ENCODE results near the gene NCAM2.
"Not testable (repeated sequence)": the region's sequence is repeated elsewhere in the genome, so short reads cannot be mapped to it uniquely, and the experiment has no call there.

NCAM2 gene

GRCh38 chr21:21341041-21341440, 342.8 kb downstream of the NCAM2 start:
- DNase-seq (ENCODE audit: low spot score), result no peak
- Mint-ChIP-seq H3K9me3 (peaks cover 13% of the 10 kb centered on the region), H3K27ac (no peak overlapping the region), H3K27me3 (ENCODE audit: low read depth) (no peaks in the 10 kb centered on the region), H3K4me1 (ENCODE audit: low read depth) (no peaks in the 10 kb centered on the region), H3K36me3 (ENCODE audit: low read depth) (no peaks in the 10 kb centered on the region), H3K4me3 (no peak overlapping the region)

GRCh38 chr21:21345296-21345695, 347.1 kb downstream of the NCAM2 start:
- H3K27ac Mint-ChIP-seq, result no peak overlapping the region
- no peak for DNase-seq (ENCODE audit: low spot score)
- H3K27me3 Mint-ChIP-seq (ENCODE audit: low read depth), result no peaks in the 10 kb centered on the region
- H3K36me3 Mint-ChIP-seq (ENCODE audit: low read depth), result no peaks in the 10 kb centered on the region
- H3K4me3 Mint-ChIP-seq, result no peak overlapping the region
- H3K9me3 Mint-ChIP-seq, result peaks cover 36% of the 10 kb centered on the region
- no peaks in the 10 kb centered on the region for H3K4me1 Mint-ChIP-seq (ENCODE audit: low read depth)

- no peak overlapping the region for H3K27ac Mint-ChIP-seq
- no peak overlapping the region for H3K4me3 Mint-ChIP-seq
- H3K27me3 Mint-ChIP-seq (ENCODE audit: low read depth), result no peaks in the 10 kb centered on the region
- H3K4me1 Mint-ChIP-seq (ENCODE audit: low read depth), result no peaks in the 10 kb centered on the region
- peaks cover 36% of the 10 kb centered on the region for H3K9me3 Mint-ChIP-seq
- H3K36me3 Mint-ChIP-seq (ENCODE audit: low read depth), result no peaks in the 10 kb centered on the region
- no peak for DNase-seq (ENCODE audit: low spot score)
Measured at GRCh38 chr21:21345872-21346271, 347.7 kb downstream of the NCAM2 start.

GRCh38 chr21:21366277-21366676, 368.1 kb downstream of the NCAM2 start:
- Mint-ChIP-seq H3K4me3 (no peak overlapping the region), H3K9me3 (peaks cover 4% of the 10 kb centered on the region), H3K36me3 (ENCODE audit: low read depth) (no peaks in the 10 kb centered on the region), H3K27me3 (ENCODE audit: low read depth) (no peaks in the 10 kb centered on the region), H3K4me1 (ENCODE audit: low read depth) (no peaks in the 10 kb centered on the region), H3K27ac (no peak overlapping the region)
- no peak for DNase-seq (ENCODE audit: low spot score)

GRCh38 chr21:21367583-21367982, 369.4 kb downstream of the NCAM2 start:
- no peaks in the 10 kb centered on the region for H3K27me3 Mint-ChIP-seq (ENCODE audit: low read depth)
- no peaks in the 10 kb centered on the region for H3K4me1 Mint-ChIP-seq (ENCODE audit: low read depth)
- no peaks in the 10 kb centered on the region for H3K36me3 Mint-ChIP-seq (ENCODE audit: low read depth)
- H3K4me3 Mint-ChIP-seq, result no peak overlapping the region
- no peak for DNase-seq (ENCODE audit: low spot score)
- peaks cover 4% of the 10 kb centered on the region for H3K9me3 Mint-ChIP-seq
- H3K27ac Mint-ChIP-seq, result no peak overlapping the region

GRCh38 chr21:21373969-21374368, 375.8 kb downstream of the NCAM2 start:
- Mint-ChIP-seq H3K4me1 (ENCODE audit: low read depth) (no peaks in the 10 kb centered on the region), H3K27me3 (ENCODE audit: low read depth) (no peaks in the 10 kb centered on the region), H3K4me3 (no peak overlapping the region), H3K36me3 (ENCODE audit: low read depth) (no peaks in the 10 kb centered on the region), H3K27ac (no peak overlapping the region), H3K9me3 (peaks cover 4% of the 10 kb centered on the region)
- no peak for DNase-seq (ENCODE audit: low spot score)

GRCh38 chr21:21383126-21383525, 384.9 kb downstream of the NCAM2 start:
- H3K36me3 Mint-ChIP-seq (ENCODE audit: low read depth), result no peaks in the 10 kb centered on the region
- no peak overlapping the region for H3K4me3 Mint-ChIP-seq
- H3K27me3 Mint-ChIP-seq (ENCODE audit: low read depth), result no peaks in the 10 kb centered on the region
- H3K9me3 Mint-ChIP-seq, result peaks cover 13% of the 10 kb centered on the region
- no peak for DNase-seq (ENCODE audit: low spot score)
- no peaks in the 10 kb centered on the region for H3K4me1 Mint-ChIP-seq (ENCODE audit: low read depth)
- H3K27ac Mint-ChIP-seq, result no peak overlapping the region

- Mint-ChIP-seq H3K27ac (no peak overlapping the region), H3K4me3 (no peak overlapping the region), H3K9me3 (peaks cover 20% of the 10 kb centered on the region), H3K4me1 (ENCODE audit: low read depth) (no peaks in the 10 kb centered on the region), H3K36me3 (ENCODE audit: low read depth) (no peaks in the 10 kb centered on the region), H3K27me3 (ENCODE audit: low read depth) (no peaks in the 10 kb centered on the region)
- no peak for DNase-seq (ENCODE audit: low spot score)
Measured at GRCh38 chr21:21384977-21385376, 386.8 kb downstream of the NCAM2 start.

GRCh38 chr21:21385404-21385803, 387.2 kb downstream of the NCAM2 start:
- no peak for DNase-seq (ENCODE audit: low spot score)
- H3K4me1 Mint-ChIP-seq (ENCODE audit: low read depth), result no peaks in the 10 kb centered on the region
- no peaks in the 10 kb centered on the region for H3K27me3 Mint-ChIP-seq (ENCODE audit: low read depth)
- no peak overlapping the region for H3K4me3 Mint-ChIP-seq
- H3K36me3 Mint-ChIP-seq (ENCODE audit: low read depth), result no peaks in the 10 kb centered on the region
- peaks cover 23% of the 10 kb centered on the region for H3K9me3 Mint-ChIP-seq
- no peak overlapping the region for H3K27ac Mint-ChIP-seq

- Mint-ChIP-seq H3K4me3 (no peak overlapping the region), H3K4me1 (ENCODE audit: low read depth) (no peaks in the 10 kb centered on the region), H3K9me3 (peaks cover 23% of the 10 kb centered on the region), H3K27me3 (ENCODE audit: low read depth) (no peaks in the 10 kb centered on the region), H3K27ac (no peak overlapping the region), H3K36me3 (ENCODE audit: low read depth) (no peaks in the 10 kb centered on the region)
- no peak for DNase-seq (ENCODE audit: low spot score)
Measured at GRCh38 chr21:21387916-21388315, 389.7 kb downstream of the NCAM2 start.

- Mint-ChIP-seq H3K4me1 (ENCODE audit: low read depth) (no peaks in the 10 kb centered on the region), H3K9me3 (peaks cover 31% of the 10 kb centered on the region)
Measured at GRCh38 chr21:21394064-21394463, 395.9 kb downstream of the NCAM2 start.

GRCh38 chr21:21396424-21396823, 398.2 kb downstream of the NCAM2 start:
- Mint-ChIP-seq H3K27me3 (ENCODE audit: low read depth) (no peaks in the 10 kb centered on the region), H3K27ac (no peak overlapping the region), H3K9me3 (peaks cover 23% of the 10 kb centered on the region), H3K36me3 (ENCODE audit: low read depth) (no peaks in the 10 kb centered on the region), H3K4me1 (ENCODE audit: low read depth) (no peaks in the 10 kb centered on the region), H3K4me3 (no peak overlapping the region)
- no peak for DNase-seq (ENCODE audit: low spot score)

More at GRCh38 chr21:21394064-21394463, 395.9 kb downstream of the NCAM2 start:
- Mint-ChIP-seq H3K36me3 (ENCODE audit: low read depth) (no peaks in the 10 kb centered on the region), H3K4me3 (no peak overlapping the region), H3K27ac (no peak overlapping the region), H3K27me3 (ENCODE audit: low read depth) (no peaks in the 10 kb centered on the region)
- no peak for DNase-seq (ENCODE audit: low spot score)

GRCh38 chr21:21397464-21397863, 399.3 kb downstream of the NCAM2 start:
- H3K27ac Mint-ChIP-seq, result no peak overlapping the region

GRCh38 chr21:21401444-21401843, 403.2 kb downstream of the NCAM2 start:
- DNase-seq (ENCODE audit: low spot score), result no peak
- no peak overlapping the region for H3K4me3 Mint-ChIP-seq
- no peak overlapping the region for H3K27ac Mint-ChIP-seq
- no peaks in the 10 kb centered on the region for H3K36me3 Mint-ChIP-seq (ENCODE audit: low read depth)
- no peaks in the 10 kb centered on the region for H3K4me1 Mint-ChIP-seq (ENCODE audit: low read depth)
- H3K9me3 Mint-ChIP-seq, result peaks cover 31% of the 10 kb centered on the region
- no peaks in the 10 kb centered on the region for H3K27me3 Mint-ChIP-seq (ENCODE audit: low read depth)

More at GRCh38 chr21:21397464-21397863, 399.3 kb downstream of the NCAM2 start:
- no peak overlapping the region for H3K4me3 Mint-ChIP-seq
- DNase-seq (ENCODE audit: low spot score), result no peak
- H3K27me3 Mint-ChIP-seq (ENCODE audit: low read depth), result no peaks in the 10 kb centered on the region
- no peaks in the 10 kb centered on the region for H3K4me1 Mint-ChIP-seq (ENCODE audit: low read depth)
- peaks cover 27% of the 10 kb centered on the region for H3K9me3 Mint-ChIP-seq
- no peaks in the 10 kb centered on the region for H3K36me3 Mint-ChIP-seq (ENCODE audit: low read depth)

- H3K36me3 Mint-ChIP-seq (ENCODE audit: low read depth); DNase-seq (ENCODE audit: low spot score); H3K4me1 Mint-ChIP-seq (ENCODE audit: low read depth): not testable (repeated sequence)
Measured at GRCh38 chr21:21402187-21402586, 404.0 kb downstream of the NCAM2 start.

More at GRCh38 chr21:21402187-21402586, 404.0 kb downstream of the NCAM2 start:
- H3K4me3 Mint-ChIP-seq; H3K27ac Mint-ChIP-seq; H3K27me3 Mint-ChIP-seq (ENCODE audit: low read depth): not testable (repeated sequence)
- peaks cover 37% of the 10 kb centered on the region for H3K9me3 Mint-ChIP-seq

Measured in T-helper 2 cell treated with Interferon-gamma antibody and Interleukin-4, amounts not matched to agents 5 μg/mL and 100 μg/mL, for 36 hours (primary cell).